Dermis microvascular lymphatic vessel endothelial cell (primary cell): ENCODE measurements around the gene SBF1. TPM values are rescaled to one million over a fixed set of nuclear protein-coding genes. Genes with fewer than 3 reads are reported as not detected.
"Not testable (repeated sequence)": the region's sequence is repeated elsewhere in the genome, so short reads cannot be mapped to it uniquely, and the experiment has no call there.

Experiments used
- DNase-seq, 2 donors: peaks; one replicate each; pipeline versions ENCODE4 v3.0.0 to v3.0.0-alpha.2; 2010; ENCODE audit warnings: low read depth in 2 of 2
- total RNA-seq: library from RNA; depleted of rRNA; stranded (reverse); fragments of >200 nt; gene quantifications from 2 replicates; pipeline ENCODE4 v1.2.1, GENCODE V29; 2014

Gene SBF1
- total RNA-seq, 1 donor from 2014 or later, result 26.7 TPM

DNA sequence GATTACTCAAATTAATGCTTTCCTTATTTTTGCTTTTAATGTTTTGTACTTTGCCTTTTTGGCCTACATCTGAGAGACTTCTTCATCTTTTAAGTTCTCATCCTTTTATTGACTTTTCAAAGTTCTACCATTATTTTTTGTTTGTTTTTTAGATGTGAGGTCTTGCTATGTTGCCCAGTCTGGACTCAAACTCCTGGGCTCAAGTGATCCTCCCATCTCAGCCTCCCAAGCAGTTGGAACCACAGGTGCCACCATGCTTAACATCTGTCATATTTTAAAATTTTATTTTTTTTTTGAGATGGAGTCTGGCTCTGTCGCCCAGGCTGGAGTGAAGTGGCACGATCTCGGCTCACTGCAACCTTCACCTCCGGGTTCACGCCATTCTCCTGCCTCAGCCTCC, 73.9 kb downstream of the SBF1 start:
- DNase-seq, result no peak

DNA sequence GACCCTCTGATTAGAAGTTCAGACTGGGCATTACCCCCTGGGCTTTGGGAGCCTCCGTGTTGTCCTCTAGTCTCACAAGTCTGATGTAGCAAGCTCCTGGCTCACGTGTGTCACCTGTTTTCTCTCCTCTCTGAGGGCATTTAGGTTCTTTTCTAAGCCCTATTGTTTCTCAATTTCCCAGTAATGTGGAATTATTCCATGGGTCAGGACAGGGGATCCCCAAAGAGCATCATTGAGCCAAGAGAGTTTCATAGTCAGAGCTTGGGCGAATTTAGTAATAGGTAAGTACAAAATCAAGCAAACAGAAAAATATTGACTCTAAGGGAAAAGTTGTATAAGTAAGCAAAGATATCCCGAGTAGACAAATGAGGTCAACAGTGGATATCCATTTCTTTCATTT, 74.4 kb downstream of the SBF1 start:
- DNase-seq, result peak; percentile 20 to 27

DNA sequence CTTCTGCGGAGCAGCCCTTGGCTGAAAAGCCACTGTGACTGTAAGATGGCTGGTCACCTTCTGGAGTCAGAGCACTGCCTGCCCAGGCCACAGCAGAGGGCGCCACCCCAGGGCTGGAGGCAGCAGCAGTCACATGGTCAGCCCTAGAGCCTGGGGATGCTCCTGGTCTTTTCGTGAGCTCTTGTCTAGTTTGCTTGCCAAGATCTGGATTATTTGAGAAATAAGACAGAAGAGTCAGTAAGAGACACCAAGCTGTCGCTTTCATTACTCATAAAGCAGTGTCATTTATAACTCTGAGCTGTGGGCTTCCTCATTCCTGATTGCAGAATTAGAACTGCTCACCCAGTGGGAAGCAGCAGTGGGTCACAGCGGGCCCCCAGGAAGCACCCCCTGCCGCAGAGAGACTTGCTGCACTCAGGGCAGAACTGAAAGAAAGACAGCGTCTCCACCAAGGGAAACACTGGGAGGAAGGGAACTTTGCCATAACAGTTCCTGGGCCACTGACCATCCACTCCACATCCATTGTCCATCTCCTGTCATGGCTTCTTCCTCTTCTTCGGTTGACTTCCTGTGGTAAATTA, 75.0 kb downstream of the SBF1 start:
- peak in 1 of 2 donors; percentile 31 for DNase-seq

DNA sequence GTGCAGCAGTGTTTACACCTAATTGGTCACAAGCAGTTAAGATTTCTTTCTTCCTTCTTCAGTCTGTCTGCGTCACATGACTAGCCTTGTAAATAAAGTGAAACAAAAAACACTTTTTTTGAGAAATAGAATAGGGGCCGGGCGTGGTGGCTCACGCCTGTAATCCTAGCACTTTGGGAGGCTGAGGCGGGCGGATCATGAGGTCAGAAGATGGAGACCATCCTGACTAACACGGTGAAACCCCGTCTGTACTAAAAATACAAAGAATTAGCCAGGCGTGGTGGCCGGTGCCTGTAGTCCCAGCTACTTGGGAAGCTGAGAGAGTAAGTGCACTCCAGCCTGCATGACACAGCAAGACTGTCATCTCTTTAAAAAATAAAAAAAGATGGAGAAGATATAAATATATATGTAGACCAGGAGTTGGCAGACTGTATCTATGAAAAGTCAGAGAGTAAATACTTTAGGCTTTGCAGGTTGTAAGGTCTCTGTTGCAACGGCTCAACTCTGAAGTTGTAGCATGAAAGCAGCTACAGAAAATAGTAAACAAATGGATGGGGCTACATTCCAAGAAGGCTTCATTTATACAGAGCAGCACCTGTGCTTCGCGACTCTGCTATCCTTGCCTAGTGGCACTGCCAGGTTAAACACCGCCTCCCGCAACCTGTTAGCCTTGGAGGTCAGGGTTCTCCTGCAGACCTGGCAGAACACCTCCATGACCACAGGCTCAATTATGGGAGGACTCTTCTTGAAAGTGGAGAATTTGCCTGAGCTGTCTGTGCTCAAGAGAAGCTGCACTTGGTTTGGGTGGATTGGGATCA, 75.8 kb downstream of the SBF1 start:
- DNase-seq, result no peak

DNA sequence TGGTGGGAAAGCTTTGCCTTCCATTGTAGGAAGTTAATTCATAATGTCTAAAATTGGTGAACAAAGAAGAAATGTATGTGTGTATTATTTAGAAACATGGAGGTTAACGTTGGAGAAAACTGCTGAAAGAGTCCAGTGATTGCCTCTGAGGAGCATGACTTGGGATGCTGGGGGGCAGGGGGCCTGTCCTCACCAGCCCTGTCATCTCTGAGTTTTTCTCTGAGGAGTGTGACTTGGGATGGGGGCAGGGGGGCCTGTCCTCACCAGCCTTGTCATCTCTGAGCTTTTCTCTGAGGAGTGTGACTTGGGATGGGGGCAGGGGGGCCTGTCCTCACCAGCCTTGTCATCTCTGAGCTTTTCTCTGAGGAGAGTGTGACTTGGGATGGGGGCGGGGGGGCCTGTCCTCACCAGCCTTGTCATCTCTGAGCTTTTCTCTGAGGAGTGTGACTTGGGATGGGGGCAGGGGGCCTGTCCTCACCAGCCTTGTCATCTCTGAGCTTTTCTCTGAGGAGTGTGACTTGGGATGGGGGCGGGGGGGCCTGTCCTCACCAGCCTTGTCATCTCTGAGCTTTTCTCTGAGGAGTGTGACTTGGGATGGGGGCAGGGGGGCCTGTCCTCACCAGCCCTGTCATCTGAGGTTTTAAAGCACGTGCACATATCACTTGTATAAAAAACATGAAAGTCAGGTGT, 77.3 kb downstream of the SBF1 start:
- not testable (repeated sequence) for DNase-seq

DNA sequence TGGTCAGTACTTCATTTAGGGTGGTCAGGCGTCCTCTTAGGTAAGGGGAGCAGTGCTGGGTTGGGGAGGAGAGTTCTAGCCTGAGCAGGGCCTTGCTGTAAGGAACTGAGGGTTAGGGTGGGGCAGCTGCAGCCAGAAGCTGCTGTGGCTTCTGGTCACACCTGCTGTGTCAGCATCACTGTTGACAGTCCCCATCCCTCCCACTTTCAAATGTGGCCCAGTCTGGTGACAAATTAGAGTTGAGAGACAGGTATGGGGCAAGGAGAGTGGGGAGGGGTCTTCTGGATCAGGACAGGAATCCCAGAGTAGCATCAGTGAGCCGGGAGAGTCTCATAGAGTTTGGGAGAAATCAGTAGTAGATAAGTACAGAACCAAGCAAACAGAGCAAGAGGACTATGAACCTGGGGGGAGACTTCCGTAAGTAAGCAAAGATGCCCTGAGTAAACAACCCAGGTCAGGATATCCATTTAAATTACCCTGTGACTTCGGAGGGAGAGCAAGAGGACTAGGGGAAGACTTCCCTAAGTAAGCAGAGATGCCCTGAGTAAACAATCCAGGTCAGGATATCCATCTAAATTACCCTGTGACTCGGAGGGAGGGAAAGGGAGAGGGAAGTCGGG, 78.0 kb downstream of the SBF1 start:
- DNase-seq, result peak in 1 of 2 donors; percentile 40

Other genes starting within 250 kb of the SBF1 start
- 14.0 and 22.0 TPM in 2 replicates for gene TUBGCP6, start 230.0 kb downstream of the SBF1 start, total RNA-seq
- gene HDAC10, start 223.8 kb downstream of the SBF1 start, total RNA-seq, result 9.4 and 18.2 TPM in 2 replicates
- 40.6 and 70.2 TPM in 2 replicates for gene MAPK12, start 213.4 kb downstream of the SBF1 start, total RNA-seq
- 19.9 and 25.9 TPM in 2 replicates for gene MAPK11, start 204.7 kb downstream of the SBF1 start, total RNA-seq
- gene PLXNB2, start 167.4 kb downstream of the SBF1 start, total RNA-seq, result 49.4 and 71.9 TPM in 2 replicates
- gene DENND6B, start 148.0 kb downstream of the SBF1 start, total RNA-seq, result 0.64 and 1.9 TPM in 2 replicates
- gene PPP6R2, start 131.7 kb downstream of the SBF1 start, total RNA-seq, result 39.4 and 58.5 TPM in 2 replicates
- 0.13 and 0.25 TPM in 2 replicates for gene ADM2, start 6.5 kb upstream of the SBF1 start, total RNA-seq
- 0.13 TPM in 1 of 2 replicates, not detected in the other for gene MIOX, start 11.8 kb upstream of the SBF1 start, total RNA-seq
- gene LMF2, start 32.7 kb upstream of the SBF1 start, total RNA-seq, result 18.4 and 32.6 TPM in 2 replicates
- gene NCAPH2, start 33.2 kb upstream of the SBF1 start, total RNA-seq, result 22.0 and 22.2 TPM in 2 replicates
- 2.8 and 3.1 TPM in 2 replicates for gene SCO2, start 50.6 kb upstream of the SBF1 start, total RNA-seq
- 11.9 and 24.9 TPM in 2 replicates for gene TYMP, start 55.0 kb upstream of the SBF1 start, total RNA-seq
- gene KLHDC7B, start 70.9 kb upstream of the SBF1 start, total RNA-seq, result not detected in 2 replicates
- not detected in 2 replicates for gene SYCE3, start 87.9 kb upstream of the SBF1 start, total RNA-seq
- 0.77 and 4.3 TPM in 2 replicates for gene CPT1B, start 103.4 kb upstream of the SBF1 start, total RNA-seq
- gene CHKB, start 107.8 kb upstream of the SBF1 start, total RNA-seq, result 18.0 and 41.3 TPM in 2 replicates
- gene MAPK8IP2, start 125.8 kb upstream of the SBF1 start, total RNA-seq, result 0.13 and 0.25 TPM in 2 replicates
- gene ARSA, start 153.1 kb upstream of the SBF1 start, total RNA-seq, result 8.0 and 18.6 TPM in 2 replicates
- 7.8 and 19.7 TPM in 2 replicates for gene SHANK3, start 197.8 kb upstream of the SBF1 start, total RNA-seq